ENCODE measurements around the gene FGF13. TPM values are rescaled to one million over a fixed set of nuclear protein-coding genes. Genes with fewer than 3 reads are reported as not detected.

Gene FGF13
- total RNA-seq, 1 donor from 2014 or later: 3.2 TPM

DNA sequence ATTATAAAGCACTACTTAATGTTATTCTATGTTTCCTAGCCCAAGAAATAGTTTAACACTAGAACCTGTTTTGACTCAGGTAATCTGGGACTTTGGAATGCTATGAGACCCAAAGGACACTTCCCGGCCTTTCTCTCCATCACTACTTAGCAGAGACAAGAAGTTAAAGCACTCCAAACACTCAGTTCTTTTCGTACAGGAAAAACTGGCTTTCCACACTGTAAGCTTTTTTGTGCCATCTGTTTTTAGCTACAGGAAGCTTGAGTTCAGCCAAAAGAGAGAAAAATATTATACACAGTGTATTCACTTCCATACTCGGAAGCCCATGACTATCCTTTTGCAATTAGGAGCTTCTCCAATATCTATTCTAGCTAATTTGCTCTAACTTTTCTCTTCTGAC lies 7.9 kb upstream of the FGF13 start:
- DNase-seq (ENCODE audit: extremely low spot score in 2 of 2): no peak
- Histone ChIP-seq H3K4me3 (no peak overlapping the region), H3K9me3 (no peaks in the 10 kb centered on the region), H3K27ac (no peak overlapping the region), H3K27me3 (no peaks in the 10 kb centered on the region), H3K36me3 (no peaks in the 10 kb centered on the region), H3K4me1 (no peaks in the 10 kb centered on the region)
- TF ChIP-seq POLR2AphosphoS5 (IDR thresholded peaks at IDR 0.05; ENCODE audit: insufficient read depth in 1 of 2, low read depth in 1 of 2): no peak
- TF ChIP-seq, protein P1, sequence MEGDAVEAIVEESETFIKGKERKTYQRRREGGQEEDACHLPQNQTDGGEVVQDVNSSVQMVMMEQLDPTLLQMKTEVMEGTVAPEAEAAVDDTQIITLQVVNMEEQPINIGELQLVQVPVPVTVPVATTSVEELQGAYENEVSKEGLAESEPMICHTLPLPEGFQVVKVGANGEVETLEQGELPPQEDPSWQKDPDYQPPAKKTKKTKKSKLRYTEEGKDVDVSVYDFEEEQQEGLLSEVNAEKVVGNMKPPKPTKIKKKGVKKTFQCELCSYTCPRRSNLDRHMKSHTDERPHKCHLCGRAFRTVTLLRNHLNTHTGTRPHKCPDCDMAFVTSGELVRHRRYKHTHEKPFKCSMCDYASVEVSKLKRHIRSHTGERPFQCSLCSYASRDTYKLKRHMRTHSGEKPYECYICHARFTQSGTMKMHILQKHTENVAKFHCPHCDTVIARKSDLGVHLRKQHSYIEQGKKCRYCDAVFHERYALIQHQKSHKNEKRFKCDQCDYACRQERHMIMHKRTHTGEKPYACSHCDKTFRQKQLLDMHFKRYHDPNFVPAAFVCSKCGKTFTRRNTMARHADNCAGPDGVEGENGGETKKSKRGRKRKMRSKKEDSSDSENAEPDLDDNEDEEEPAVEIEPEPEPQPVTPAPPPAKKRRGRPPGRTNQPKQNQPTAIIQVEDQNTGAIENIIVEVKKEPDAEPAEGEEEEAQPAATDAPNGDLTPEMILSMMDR (IDR thresholded peaks at IDR 0.05): no peak
- no peak for TF ChIP-seq POLR2A (IDR thresholded peaks at IDR 0.05)
- intact Hi-C loops (cut with DNase I): no loop called here

DNA sequence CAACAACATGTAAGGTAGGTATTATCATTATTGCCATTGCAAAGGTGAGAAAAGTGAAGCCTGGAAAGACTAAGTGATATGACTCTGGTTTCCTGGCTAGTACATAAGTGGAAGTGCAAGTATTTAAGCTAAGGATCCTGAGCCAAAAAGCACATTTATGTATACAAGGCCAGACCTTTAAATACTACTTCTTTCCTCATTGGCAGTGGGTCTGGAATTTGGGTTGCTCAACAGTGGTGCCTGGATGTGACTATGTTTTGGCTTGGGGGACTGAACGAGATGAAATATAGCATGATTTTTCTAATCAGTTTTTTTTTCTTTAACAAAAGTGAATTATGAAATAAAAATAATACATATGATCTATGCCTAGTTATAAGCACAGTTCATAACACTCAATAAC lies 7.4 kb upstream of the FGF13 start:
- TF ChIP-seq POLR2AphosphoS5 (IDR thresholded peaks at IDR 0.05; ENCODE audit: insufficient read depth in 1 of 2, low read depth in 1 of 2): no peak
- no peak for TF ChIP-seq POLR2A (IDR thresholded peaks at IDR 0.05)
- TF ChIP-seq, protein P1 (IDR thresholded peaks at IDR 0.05): no peak

DNA sequence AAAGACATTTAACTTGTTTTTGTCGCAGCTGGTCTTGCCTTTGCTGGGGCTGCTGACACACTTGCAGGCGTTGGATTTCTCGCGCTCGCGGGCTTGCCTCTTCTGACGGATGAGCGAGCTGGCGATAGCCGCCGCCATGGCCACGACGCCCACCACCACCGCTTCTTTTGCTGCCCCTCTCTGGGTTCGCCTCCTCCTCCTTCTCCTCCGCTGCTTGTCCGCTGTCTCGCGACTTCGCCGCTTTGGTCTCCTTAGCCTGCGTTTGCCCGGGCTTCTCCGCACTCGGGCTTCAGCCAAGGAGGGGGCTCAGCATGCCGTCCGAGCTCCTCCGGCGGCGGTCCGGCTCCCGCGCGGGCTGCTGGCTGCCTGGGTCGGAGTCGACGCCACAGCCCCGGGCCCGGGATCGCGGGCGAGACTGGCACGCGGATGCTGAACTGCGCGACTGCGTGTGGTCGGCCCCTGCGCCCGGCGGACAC lies 613 bp downstream of the FGF13 start:
- intact Hi-C loops (cut with DNase I): no loop called here

More for the DNA sequence above, 7.4 kb upstream of the FGF13 start:
- Histone ChIP-seq H3K27ac (no peak overlapping the region), H3K4me1 (no peaks in the 10 kb centered on the region), H3K9me3 (no peaks in the 10 kb centered on the region), H3K27me3 (no peaks in the 10 kb centered on the region), H3K36me3 (no peaks in the 10 kb centered on the region), H3K4me3 (no peak overlapping the region)
- DNase-seq (ENCODE audit: extremely low spot score in 2 of 2): no peak
- intact Hi-C loops (cut with DNase I): no loop called here

DNA sequence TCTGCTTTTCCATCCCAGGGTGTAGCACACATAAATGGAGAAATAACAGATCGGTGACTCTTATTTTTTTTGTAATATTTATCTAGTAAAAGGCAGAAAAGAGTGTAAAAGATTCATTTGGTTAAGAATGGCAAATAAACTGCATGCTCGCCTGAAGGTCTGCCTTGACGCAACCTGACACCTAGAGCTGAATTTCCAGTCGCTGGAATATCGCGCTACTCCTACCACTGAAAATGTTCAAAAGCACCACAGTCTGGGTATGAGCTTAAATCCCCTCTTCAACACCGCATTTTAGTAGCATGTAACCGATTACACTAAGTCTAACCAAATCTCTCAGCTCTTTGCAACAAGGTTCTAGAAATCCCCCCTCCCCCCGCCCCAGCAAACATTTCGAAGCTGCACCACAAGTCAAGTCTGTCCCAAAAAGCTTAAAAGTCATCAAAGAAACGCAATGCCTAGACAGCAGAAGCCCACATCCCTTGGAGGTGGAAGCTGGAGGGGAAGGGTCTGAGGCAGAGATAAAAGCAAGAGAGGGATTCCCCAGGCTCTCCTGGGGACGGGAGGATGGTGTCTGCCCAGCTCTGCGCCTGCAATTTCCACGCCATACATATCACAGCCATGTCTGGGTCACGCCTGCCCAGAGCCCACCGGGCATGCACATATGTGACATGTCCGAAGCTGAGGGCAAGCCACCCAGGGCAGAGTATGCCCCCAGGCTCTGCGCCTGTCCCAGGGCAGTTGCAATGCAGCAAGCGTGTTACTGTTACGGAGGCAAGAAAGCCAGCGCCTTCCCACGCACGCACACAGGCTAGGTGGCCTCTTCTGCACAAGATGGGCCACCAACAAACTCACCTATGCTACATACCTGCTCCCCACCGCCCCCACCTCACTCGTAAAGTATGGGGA lies 1.4 kb downstream of the FGF13 start:
- no peaks in the 10 kb centered on the region for H3K36me3 ChIP-seq
- no peaks in the 10 kb centered on the region for H3K9me3 ChIP-seq
- no peak for DNase-seq (ENCODE audit: extremely low spot score in 2 of 2)
- TF ChIP-seq, protein P1 (IDR thresholded peaks at IDR 0.05): no peak
- TF ChIP-seq POLR2AphosphoS5 (IDR thresholded peaks at IDR 0.05; ENCODE audit: insufficient read depth in 1 of 2, low read depth in 1 of 2) (no peak), POLR2A (IDR thresholded peaks at IDR 0.05) (no peak)
- peak overlapping the region; percentile 48 to 49 for H3K4me3 ChIP-seq
- intact Hi-C loops (cut with DNase I): no loop called here
- H3K4me1 ChIP-seq: no peaks in the 10 kb centered on the region
- H3K27me3 ChIP-seq: no peaks in the 10 kb centered on the region
- no peak overlapping the region for H3K27ac ChIP-seq

More for the DNA sequence above, 613 bp downstream of the FGF13 start:
- no peaks in the 10 kb centered on the region for H3K9me3 ChIP-seq
- TF ChIP-seq, protein P1 (IDR thresholded peaks at IDR 0.05): no peak
- no peak for TF ChIP-seq POLR2AphosphoS5 (IDR thresholded peaks at IDR 0.05; ENCODE audit: insufficient read depth in 1 of 2, low read depth in 1 of 2)
- TF ChIP-seq POLR2A (IDR thresholded peaks at IDR 0.05): no peak
- peak overlapping the region; percentile 48 to 49 for H3K4me3 ChIP-seq
- DNase-seq (ENCODE audit: extremely low spot score in 2 of 2): no peak
- H3K27me3 ChIP-seq: no peaks in the 10 kb centered on the region
- H3K36me3 ChIP-seq: no peaks in the 10 kb centered on the region
- H3K4me1 ChIP-seq: no peaks in the 10 kb centered on the region
- no peak overlapping the region for H3K27ac ChIP-seq

DNA sequence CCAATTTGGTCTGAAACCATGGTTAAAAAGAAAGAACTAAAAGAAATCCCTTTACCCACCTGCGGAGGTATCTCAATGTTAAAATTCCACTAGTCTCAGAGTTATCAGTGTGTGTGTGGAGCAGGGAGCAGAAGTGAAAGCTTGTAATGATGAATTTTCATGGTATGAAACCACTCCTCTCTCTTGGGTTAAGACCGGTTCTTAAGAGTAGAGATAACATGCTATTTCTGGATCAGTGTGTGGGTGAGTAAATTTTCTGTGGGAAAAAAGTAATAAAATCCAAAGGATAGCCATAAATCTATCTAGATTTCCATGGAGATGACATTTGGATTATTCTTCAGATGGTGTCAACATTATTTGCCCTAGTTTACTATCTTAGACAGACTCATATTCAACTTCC lies 3.2 kb downstream of the FGF13 start:
- DNase-seq (ENCODE audit: extremely low spot score in 2 of 2): no peak
- intact Hi-C loops (cut with DNase I): no loop called here
- H3K4me3 ChIP-seq: no peak overlapping the region
- H3K27ac ChIP-seq: no peak overlapping the region
- no peaks in the 10 kb centered on the region for H3K27me3 ChIP-seq
- H3K36me3 ChIP-seq: no peaks in the 10 kb centered on the region
- no peaks in the 10 kb centered on the region for H3K9me3 ChIP-seq
- no peaks in the 10 kb centered on the region for H3K4me1 ChIP-seq
- TF ChIP-seq, protein P1 (IDR thresholded peaks at IDR 0.05): no peak
- TF ChIP-seq POLR2AphosphoS5 (IDR thresholded peaks at IDR 0.05; ENCODE audit: insufficient read depth in 1 of 2, low read depth in 1 of 2) (no peak), POLR2A (IDR thresholded peaks at IDR 0.05) (no peak)
